PFSK-1 (cell line): Measurements from ENCODE around the gene FKBP5.

Experiments used
- POLR2AphosphoS5 ChIP-seq: IDR thresholded peaks from 2 replicates; pipeline ENCODE4 v1.6.1; 2012; ENCODE audit warnings: low read depth, mild to moderate bottlenecking, control low read depth, low read length, moderate library complexity
- SIN3A ChIP-seq: IDR thresholded peaks from 2 replicates; pipeline ENCODE4 v1.6.1; 2012; ENCODE audit warnings: mild to moderate bottlenecking, low read length, moderate library complexity, borderline replicate concordance; ENCODE audit not compliant: insufficient read depth

- TF ChIP-seq SIN3A (no peak), POLR2AphosphoS5 (no peak)
These were observed 115.1 kb downstream of the FKBP5 start for GRCh38 chr6:35573495-35574110.
